ENCODE data around the gene MYO7A. TPM values are rescaled to one million over a fixed set of nuclear protein-coding genes. Genes with fewer than 3 reads are reported as not detected.
A peak's percentile ranks its signal among the peaks of the same experiment; 100 is the strongest.

MYO7A gene
- total RNA-seq, 2 donors from 2014 or later: 15.2 to 22.7 TPM

DNA sequence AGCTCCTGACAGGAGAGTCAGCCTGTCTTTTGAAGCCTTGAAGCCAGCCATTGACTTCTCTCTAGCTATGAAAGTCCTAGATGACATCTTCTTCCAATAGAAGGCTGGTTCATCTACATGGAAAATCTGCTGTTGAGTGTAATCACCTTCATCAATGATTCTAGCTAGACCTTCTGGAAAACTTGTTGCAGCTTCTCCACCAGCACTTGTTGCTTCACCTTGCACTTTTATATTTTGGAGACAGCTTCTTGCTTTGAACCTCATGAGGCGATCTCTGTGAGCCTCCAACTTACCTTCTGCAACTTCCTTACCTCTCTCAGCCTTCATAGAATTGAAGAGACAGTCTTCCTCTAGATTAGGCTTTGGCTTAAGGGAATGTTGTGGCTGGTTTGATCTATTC, 58.3 kb downstream of the MYO7A start:
- DNase-seq (ENCODE audit: low spot score) (no peak), ATAC-seq (ENCODE audit: insufficient number of reproducible peaks, low FRiP score, low read depth) (no peak)
- H3K27ac ChIP-seq: no peak overlapping the region
- no peaks in the 10 kb centered on the region for H3K27me3 ChIP-seq (replicated peaks; ENCODE audit: insufficient read depth)
- H3K36me3 ChIP-seq: no peaks in the 10 kb centered on the region
- no peak overlapping the region for H3K4me3 ChIP-seq
- H3K9me3 ChIP-seq: no peaks in the 10 kb centered on the region
- no peaks in the 10 kb centered on the region for H3K4me1 ChIP-seq (ENCODE audit: control insufficient read depth in 1 of 2, low read depth in 2 of 2)
- TF ChIP-seq, protein P1, sequence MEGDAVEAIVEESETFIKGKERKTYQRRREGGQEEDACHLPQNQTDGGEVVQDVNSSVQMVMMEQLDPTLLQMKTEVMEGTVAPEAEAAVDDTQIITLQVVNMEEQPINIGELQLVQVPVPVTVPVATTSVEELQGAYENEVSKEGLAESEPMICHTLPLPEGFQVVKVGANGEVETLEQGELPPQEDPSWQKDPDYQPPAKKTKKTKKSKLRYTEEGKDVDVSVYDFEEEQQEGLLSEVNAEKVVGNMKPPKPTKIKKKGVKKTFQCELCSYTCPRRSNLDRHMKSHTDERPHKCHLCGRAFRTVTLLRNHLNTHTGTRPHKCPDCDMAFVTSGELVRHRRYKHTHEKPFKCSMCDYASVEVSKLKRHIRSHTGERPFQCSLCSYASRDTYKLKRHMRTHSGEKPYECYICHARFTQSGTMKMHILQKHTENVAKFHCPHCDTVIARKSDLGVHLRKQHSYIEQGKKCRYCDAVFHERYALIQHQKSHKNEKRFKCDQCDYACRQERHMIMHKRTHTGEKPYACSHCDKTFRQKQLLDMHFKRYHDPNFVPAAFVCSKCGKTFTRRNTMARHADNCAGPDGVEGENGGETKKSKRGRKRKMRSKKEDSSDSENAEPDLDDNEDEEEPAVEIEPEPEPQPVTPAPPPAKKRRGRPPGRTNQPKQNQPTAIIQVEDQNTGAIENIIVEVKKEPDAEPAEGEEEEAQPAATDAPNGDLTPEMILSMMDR (IDR thresholded peaks at IDR 0.05): no peak

DNA sequence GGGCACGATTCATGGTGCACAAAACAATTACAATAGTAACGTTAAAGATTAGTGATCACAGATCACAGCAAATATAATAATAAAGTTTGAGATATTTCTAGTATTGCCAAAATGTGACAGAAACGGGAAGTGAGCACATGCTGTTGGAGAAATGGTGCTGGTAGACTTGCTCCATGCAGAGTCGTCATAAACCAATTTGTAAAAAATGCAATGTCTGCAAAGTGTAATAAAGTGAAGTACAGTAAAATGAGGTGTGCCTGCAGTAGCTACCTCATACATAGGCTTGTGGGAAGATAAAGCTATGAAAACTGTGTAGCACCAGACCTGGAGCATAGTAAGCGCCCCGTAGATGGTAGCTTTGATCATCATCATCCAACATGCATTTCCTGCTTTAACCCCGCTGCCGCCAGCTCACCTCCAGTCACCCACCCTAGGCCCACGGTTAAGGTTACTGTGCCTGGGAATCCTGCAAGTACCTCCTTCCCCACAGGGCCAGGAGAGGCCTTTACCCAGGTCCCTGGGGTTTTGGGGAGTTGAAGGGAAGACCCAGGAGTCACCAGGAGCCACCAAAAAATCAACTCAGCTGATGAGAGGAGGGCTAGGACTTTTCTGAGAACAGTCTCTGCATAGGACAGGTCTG, 59.2 kb downstream of the MYO7A start:
- no peak for DNase-seq (ENCODE audit: low spot score)
- H3K27ac ChIP-seq: no peak overlapping the region

DNA sequence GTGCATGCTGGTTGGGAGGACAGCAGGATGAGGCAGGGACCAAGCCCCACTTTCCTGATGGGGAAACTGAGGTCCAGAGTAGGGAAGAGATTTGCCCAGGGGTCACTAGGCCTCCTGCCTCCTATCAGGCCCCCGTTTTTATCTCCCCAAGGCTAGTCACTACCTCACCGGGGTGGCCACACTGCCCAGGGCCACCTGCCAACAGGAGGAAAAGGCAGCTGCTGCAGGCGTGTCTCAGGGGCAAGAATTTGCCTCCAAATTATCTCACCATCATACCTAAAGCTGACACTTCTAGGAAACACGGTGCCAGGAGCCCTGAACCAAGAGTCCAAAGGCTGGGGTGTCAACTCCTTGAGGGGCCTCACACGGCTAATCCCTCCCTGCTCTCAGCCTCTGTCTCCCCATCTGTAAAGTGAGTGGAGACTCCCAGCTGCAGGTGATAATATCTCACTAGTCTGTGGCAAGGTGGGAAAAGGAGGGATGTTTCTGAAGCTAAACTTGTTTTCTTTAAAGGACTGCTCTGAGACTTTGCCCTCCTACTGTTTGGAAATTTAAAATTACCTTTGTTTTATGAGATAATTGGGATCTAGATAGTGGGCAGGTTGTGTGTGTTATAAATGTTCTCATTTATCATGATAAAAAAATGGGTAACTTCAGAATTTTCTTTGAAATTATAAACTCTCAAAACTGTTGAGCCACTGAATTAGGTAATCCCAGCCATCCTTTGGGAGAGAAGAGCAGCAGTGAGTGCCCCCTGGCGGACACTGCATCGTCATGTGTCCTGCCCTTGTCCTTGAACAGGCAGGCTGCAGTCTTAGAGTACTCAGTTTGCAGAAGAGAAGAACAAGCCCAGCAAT, 60.0 kb downstream of the MYO7A start:
- no peaks in the 10 kb centered on the region for H3K36me3 ChIP-seq
- TF ChIP-seq, protein P1 (IDR thresholded peaks at IDR 0.05): peak; percentile 81
- DNase-seq (ENCODE audit: low spot score) (peak; percentile 24), ATAC-seq (ENCODE audit: insufficient number of reproducible peaks, low FRiP score, low read depth) (peak; percentile 46)
- H3K4me1 ChIP-seq (ENCODE audit: control insufficient read depth in 1 of 2, low read depth in 2 of 2): no peaks in the 10 kb centered on the region
- no peaks in the 10 kb centered on the region for H3K9me3 ChIP-seq
- no peak overlapping the region for H3K4me3 ChIP-seq
- no peaks in the 10 kb centered on the region for H3K27me3 ChIP-seq (replicated peaks; ENCODE audit: insufficient read depth)
- H3K27ac ChIP-seq: no peak overlapping the region

More for the DNA sequence above, 59.2 kb downstream of the MYO7A start:
- Histone ChIP-seq H3K36me3 (no peaks in the 10 kb centered on the region), H3K27me3 (replicated peaks; ENCODE audit: insufficient read depth) (no peaks in the 10 kb centered on the region), H3K4me3 (no peak overlapping the region), H3K4me1 (ENCODE audit: control insufficient read depth in 1 of 2, low read depth in 2 of 2) (no peaks in the 10 kb centered on the region), H3K9me3 (no peaks in the 10 kb centered on the region)
- TF ChIP-seq, protein P1 (IDR thresholded peaks at IDR 0.05): no peak
- ATAC-seq (ENCODE audit: insufficient number of reproducible peaks, low FRiP score, low read depth): no peak

DNA sequence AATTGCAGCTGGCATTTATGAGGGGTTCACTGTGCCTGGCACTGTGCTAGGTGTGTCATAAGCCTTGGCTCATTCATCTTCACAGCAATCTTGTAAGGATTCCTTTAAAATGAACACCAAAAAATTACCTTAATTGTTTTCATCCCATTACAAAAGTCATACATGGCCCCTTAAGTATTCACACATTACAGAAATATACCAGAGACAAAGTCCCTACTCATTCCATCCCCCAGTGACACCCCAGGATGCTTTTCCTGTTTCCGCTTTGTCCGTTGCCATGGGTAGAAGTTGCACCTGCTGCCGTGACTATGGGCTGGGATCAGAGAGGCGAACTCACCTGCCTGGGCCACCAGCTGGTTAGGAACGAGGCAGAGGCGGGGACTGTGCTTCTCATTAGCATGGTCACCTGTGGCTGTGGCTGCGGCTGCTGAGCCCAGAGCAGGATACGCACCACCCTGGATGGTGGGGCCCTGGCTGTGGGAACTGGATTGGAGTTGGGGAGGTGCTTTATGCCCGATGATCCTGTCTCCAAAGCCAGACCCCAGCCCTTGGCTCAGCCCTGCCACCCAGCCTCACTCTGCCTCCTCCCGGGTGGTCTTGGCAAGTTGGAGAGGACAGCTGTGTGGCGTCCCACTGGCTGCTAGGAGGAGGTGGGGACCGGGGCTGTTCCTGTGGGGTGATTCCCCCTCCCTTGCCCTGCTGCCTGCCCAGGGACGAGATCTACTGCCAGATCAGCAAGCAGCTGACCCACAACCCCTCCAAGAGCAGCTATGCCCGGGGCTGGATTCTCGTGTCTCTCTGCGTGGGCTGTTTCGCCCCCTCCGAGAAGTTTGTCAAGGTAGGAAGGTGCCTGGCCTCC, 60.8 kb downstream of the MYO7A start:
- no peaks in the 10 kb centered on the region for H3K27me3 ChIP-seq (replicated peaks; ENCODE audit: insufficient read depth)
- no peak overlapping the region for H3K4me3 ChIP-seq
- ATAC-seq (ENCODE audit: insufficient number of reproducible peaks, low FRiP score, low read depth): no peak
- H3K9me3 ChIP-seq: no peaks in the 10 kb centered on the region
- no peak overlapping the region for H3K27ac ChIP-seq
- H3K4me1 ChIP-seq (ENCODE audit: control insufficient read depth in 1 of 2, low read depth in 2 of 2): no peaks in the 10 kb centered on the region
- TF ChIP-seq, protein P1 (IDR thresholded peaks at IDR 0.05): no peak
- DNase-seq (ENCODE audit: low spot score): no peak
- no peaks in the 10 kb centered on the region for H3K36me3 ChIP-seq

Measured in thoracic aorta (tissue), 2 donors.